IPS DF 4.7 (cell line): Measurements from ENCODE around the gene PPIF.

ENCODE experiments used
- DNase-seq: peaks from one replicate; pipeline ENCODE4 v3.0.0-alpha.2; 2013; ENCODE audit warnings: low spot score; ENCODE audit errors: extremely low read depth

Gene PPIF

GRCh38 chr10:79313911-79314439 is 33.3 kb upstream of the PPIF start:
- no peak for DNase-seq

GRCh38 chr10:79314761-79315601 is 32.3 kb upstream of the PPIF start:
- no peak for DNase-seq

- no peak for DNase-seq
These were observed 31.7 kb upstream of the PPIF start for GRCh38 chr10:79315602-79315920.

GRCh38 chr10:79316671-79317431 is 30.4 kb upstream of the PPIF start:
- no peak for DNase-seq

- DNase-seq: no peak
These were observed 28.9 kb upstream of the PPIF start for GRCh38 chr10:79318369-79318768.

- DNase-seq: no peak
These were observed 28.0 kb upstream of the PPIF start for GRCh38 chr10:79319115-79319771.

GRCh38 chr10:79320316-79320715 is 27.0 kb upstream of the PPIF start:
- no peak for DNase-seq

- DNase-seq: no peak
These were observed 26.3 kb upstream of the PPIF start for GRCh38 chr10:79320820-79321493.

- DNase-seq: no peak
These were observed 25.8 kb upstream of the PPIF start for GRCh38 chr10:79321494-79321882.

DNA sequence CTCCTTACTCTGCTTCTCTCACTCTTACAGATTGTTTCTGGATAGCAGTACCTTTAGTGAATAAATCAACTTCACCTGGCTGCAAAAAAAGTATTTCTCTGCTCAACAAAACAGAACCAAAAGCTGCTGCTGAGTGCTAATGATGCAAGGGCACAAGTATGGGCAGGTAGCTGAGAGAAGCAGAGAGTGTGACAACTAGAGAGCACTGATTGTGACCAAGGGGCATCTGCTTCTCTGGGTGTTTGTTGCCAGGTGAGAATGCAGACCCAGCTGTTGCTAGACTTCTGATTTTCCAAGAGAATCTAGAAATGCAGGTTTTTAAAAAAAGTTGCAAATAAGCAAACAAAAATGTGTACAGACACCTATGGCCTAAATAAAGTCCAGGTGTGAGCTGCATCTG is 25.3 kb upstream of the PPIF start:
- no peak for DNase-seq

GRCh38 chr10:79322616-79323543 is 24.4 kb upstream of the PPIF start:
- no peak for DNase-seq

GRCh38 chr10:79323602-79324001 is 23.7 kb upstream of the PPIF start:
- no peak for DNase-seq

DNA sequence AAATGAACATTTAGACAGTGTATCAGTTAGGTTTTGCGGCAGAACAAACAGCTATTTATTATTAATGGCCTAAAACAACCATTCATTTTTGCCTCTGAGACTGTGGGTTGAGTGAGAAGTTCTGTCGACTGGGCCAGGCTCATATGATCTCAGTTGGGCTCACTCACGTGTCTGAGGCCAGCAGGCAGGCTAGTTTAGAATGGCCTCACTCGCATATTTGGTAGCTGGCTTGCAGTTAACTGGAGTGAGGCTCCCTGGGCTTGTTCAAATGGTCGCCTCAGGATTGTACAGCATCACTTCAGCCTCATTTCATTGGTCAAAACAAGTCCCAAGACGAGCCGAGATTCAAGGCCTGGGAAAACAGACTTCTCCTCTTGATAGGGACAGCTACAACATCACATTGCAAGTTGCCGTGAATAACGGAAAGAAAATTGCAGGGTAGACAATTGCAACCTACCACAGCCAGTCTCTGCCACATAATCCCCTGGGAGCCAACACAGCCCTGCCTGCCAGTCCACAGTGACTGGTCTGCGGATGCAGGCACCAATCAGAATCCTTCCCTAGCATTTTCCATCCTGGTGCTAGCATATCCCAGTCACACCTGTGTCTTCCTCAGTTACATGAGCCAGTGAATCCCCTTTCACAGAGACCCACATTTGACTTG is 23.1 kb upstream of the PPIF start:
- DNase-seq: no peak

GRCh38 chr10:79326361-79327089 is 20.7 kb upstream of the PPIF start:
- no peak for DNase-seq

DNA sequence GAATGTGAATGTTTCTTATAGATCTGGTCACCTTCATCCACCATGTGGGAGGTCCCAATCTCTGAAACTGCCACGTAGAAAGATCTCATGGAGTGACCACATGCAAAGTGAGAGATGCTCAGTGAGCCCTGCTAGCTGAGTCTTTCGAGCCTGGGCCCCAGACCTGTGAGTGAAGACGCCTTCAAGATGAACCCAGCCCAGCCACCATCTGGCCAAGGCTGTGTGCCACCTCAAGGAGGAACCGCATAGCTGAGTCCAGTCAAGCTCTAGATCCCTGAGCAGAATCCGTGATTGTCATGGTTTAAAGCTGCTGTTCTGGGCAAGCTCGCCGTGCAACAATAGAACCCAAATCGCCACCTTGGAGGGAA is 20.2 kb upstream of the PPIF start:
- no peak for DNase-seq

- DNase-seq: no peak
These were observed 19.0 kb upstream of the PPIF start for GRCh38 chr10:79328147-79328701.

GRCh38 chr10:79328737-79329504 is 18.3 kb upstream of the PPIF start:
- no peak for DNase-seq

DNA sequence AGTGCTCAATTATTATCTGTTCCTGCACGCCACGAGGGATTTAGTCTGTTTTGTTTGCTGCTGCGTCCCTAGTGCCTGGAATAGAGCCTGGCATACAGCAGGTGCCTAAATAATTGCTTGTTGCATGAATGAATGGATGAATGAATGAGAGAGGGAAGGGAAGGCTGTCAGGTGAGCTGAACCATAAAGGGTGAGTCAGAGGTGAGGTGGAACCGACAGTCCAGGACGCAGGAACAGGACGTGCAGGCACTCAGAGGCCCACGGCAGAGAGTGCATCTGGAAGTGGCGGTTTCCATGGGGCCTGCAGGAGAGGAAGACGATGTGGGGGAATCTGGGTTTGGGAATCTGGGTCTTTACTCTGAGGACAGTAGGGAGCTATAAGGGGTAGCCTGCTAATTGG is 17.7 kb upstream of the PPIF start:
- DNase-seq: no peak
